ENCODE data around the gene NAALADL2. TPM values are rescaled to one million over a fixed set of nuclear protein-coding genes. Genes with fewer than 3 reads are reported as not detected.

Gene NAALADL2
- total and polyA plus RNA-seq, 2 of the 8 experiments (the other 6 are each of a cell fraction or from before 2014, with no cell fraction given) = 0.12 to 0.22 TPM

DNA sequence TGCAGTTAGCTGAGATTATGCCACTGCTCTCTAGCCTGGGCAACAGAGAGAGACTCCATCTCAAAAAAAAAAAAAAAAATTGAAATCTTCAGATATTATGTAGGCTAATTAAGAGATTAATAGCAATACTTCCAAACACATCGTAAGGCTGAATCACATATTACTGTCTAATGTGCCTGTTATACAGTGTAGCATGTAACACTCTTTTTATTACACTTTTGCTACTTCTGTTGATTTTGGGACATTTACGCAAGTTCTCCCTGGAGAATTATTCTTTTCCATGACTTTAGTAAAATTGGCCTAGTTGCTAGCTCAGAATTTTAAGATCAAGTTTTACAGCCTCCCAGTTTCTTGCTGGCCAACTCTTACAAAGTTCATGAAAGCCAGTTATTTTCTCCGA is 605.2 kb downstream of the NAALADL2 start:
- H3K9me3 ChIP-seq (ENCODE audit: insufficient read depth in 2 of 2, low read depth in 1 of 2, low read length in 1 of 2) = peaks cover 0 to 2% of the 10 kb centered on the region in 2 experiments; a peak in 1 of 4 replicates
- TF ChIP-seq EGR1 (IDR thresholded peaks at IDR 0.05; ENCODE audit: borderline replicate concordance, low read depth, low read length) (no peak), KDM5A (IDR thresholded peaks at IDR 0.05; ENCODE audit: low read length) (no peak), KDM1A (IDR thresholded peaks at IDR 0.05; ENCODE audit: borderline replicate concordance, low read length) (no peak), SIN3A (conservative IDR thresholded peaks at IDR 0.05 in 1 of 2, IDR thresholded peaks at IDR 0.05 in 1 of 2; ENCODE audit: low read depth in 1 of 2, low read length in 2 of 2) (no peak), TCF12 (IDR thresholded peaks at IDR 0.05; ENCODE audit: low read depth, low read length) (no peak), ASH2L (IDR thresholded peaks at IDR 0.05; ENCODE audit: low read length) (no peak), POU5F1 (IDR thresholded peaks at IDR 0.05; ENCODE audit: low read depth, low read length) (no peak), HDAC6 (IDR thresholded peaks at IDR 0.05; ENCODE audit: low read depth, low read length) (no peak), TEAD4 (IDR thresholded peaks at IDR 0.05; ENCODE audit: low read depth, low read length) (no peak), BRCA1 (IDR thresholded peaks at IDR 0.05; ENCODE audit: low read depth, low read length) (no peak), JUN (IDR thresholded peaks at IDR 0.05; ENCODE audit: low read depth, low read length) (no peak), CREB1 (IDR thresholded peaks at IDR 0.05) (no peak), BACH1 (IDR thresholded peaks at IDR 0.05; ENCODE audit: low read length) (no peak)
- TF ChIP-seq, protein P1, sequence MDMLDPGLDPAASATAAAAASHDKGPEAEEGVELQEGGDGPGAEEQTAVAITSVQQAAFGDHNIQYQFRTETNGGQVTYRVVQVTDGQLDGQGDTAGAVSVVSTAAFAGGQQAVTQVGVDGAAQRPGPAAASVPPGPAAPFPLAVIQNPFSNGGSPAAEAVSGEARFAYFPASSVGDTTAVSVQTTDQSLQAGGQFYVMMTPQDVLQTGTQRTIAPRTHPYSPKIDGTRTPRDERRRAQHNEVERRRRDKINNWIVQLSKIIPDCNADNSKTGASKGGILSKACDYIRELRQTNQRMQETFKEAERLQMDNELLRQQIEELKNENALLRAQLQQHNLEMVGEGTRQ (IDR thresholded peaks at IDR 0.05; ENCODE audit: low read length) = no peak

More for the DNA sequence above, 605.2 kb downstream of the NAALADL2 start:
- H4K91ac ChIP-seq (replicated peaks; ENCODE audit: insufficient read length, low read length) = no peak overlapping the region
- no peaks in the 10 kb centered on the region for H3K79me2 ChIP-seq (ENCODE audit: control insufficient read depth in 1 of 2, insufficient read depth in 2 of 2, low read length in 2 of 2)
- no peak overlapping the region for H3K14ac ChIP-seq (ENCODE audit: insufficient read length)
- H3K79me1 ChIP-seq (ENCODE audit: low read depth, low read length) = no peaks in the 10 kb centered on the region
- no peak overlapping the region for H3K9ac ChIP-seq (replicated peaks in 1 of 4; ENCODE audit: extremely low read depth in 1 of 4, low read depth in 3 of 4, low read length in 3 of 4)
- DNase-seq (ENCODE audit: low read depth in 1 of 2, low spot score in 2 of 2) = no peak
- no peak for FAIRE-seq
- H2BK20ac ChIP-seq (ENCODE audit: low read length) = no peak overlapping the region
- H3K27ac ChIP-seq (ENCODE audit: low read depth, low read length) = no peak overlapping the region
- no peak overlapping the region for H2BK5ac ChIP-seq (ENCODE audit: low read depth, low read length)
- H3K18ac ChIP-seq (ENCODE audit: extremely low read depth, low read length) = no peak overlapping the region
- H2AK5ac ChIP-seq (ENCODE audit: low read depth, low read length) = no peak overlapping the region
- H2BK15ac ChIP-seq (ENCODE audit: low read length) = no peak overlapping the region
- H2BK12ac ChIP-seq (ENCODE audit: low read depth, low read length) = no peak overlapping the region
- H3K23ac ChIP-seq (ENCODE audit: insufficient read length) = no peak overlapping the region
- H4K5ac ChIP-seq (ENCODE audit: insufficient read length, low read depth, low read length) = no peak overlapping the region
- no peak overlapping the region for H2BK120ac ChIP-seq (replicated peaks; ENCODE audit: low read depth, low read length)
- no peak overlapping the region for H3K4ac ChIP-seq (replicated peaks; ENCODE audit: insufficient read length, low read depth, low read length)
- no peaks in the 10 kb centered on the region for H3K27me3 ChIP-seq (replicated peaks in 1 of 4; ENCODE audit: control insufficient read depth in 3 of 4, extremely low read depth in 1 of 4, insufficient read depth in 3 of 4, low read length in 3 of 4)
- POLR2A ChIA-PET (ENCODE audit: partially characterized antibody) = no interaction called here
- 99% methylated on average over 3 of the region's 3 CpGs; no CpG with 5 or more reads in 1 of the 2 experiments for WGBS, 2 experiments (ENCODE audit: extremely low coverage in 1 of 2, insufficient coverage in 1 of 2, insufficient read length in 1 of 2, insufficient replicate concordance in 2 of 2, low coverage in 1 of 2, low lambda C conversion rate in 2 of 2, missing lambda C conversion rate in 1 of 2)
- CTCF ChIA-PET (ENCODE audit: partially characterized antibody) = interaction anchor here (0.6 kb wide), 1 partner anchor 197 kb away, joined by 3 read pairs; no protein-coding TSS in a partner anchor
- H3K4me2 ChIP-seq (ENCODE audit: insufficient read depth in 1 of 2, low read depth in 2 of 2, low read length in 2 of 2) = no peak overlapping the region
- no peaks in the 10 kb centered on the region for H3K36me3 ChIP-seq (ENCODE audit: control insufficient read depth in 2 of 4, insufficient read depth in 4 of 4, low read length in 3 of 4)
- no peaks in the 10 kb centered on the region for H3K4me1 ChIP-seq (replicated peaks in 1 of 4; ENCODE audit: control insufficient read depth in 3 of 4, insufficient read depth in 4 of 4, low read length in 3 of 4)
- no peak overlapping the region for H4K8ac ChIP-seq (ENCODE audit: extremely low read depth, insufficient read depth, low read length)
- H3K23me2 ChIP-seq (ENCODE audit: low read depth, low read length) = no peaks in the 10 kb centered on the region
- H3K4me3 ChIP-seq (ENCODE audit: extremely low read depth in 1 of 4, insufficient read depth in 2 of 4, low read depth in 3 of 4, low read length in 4 of 4) = no peak overlapping the region
- H3K56ac ChIP-seq (replicated peaks; ENCODE audit: insufficient read length, low read depth, low read length) = no peak overlapping the region
- no peak overlapping the region for H2AFZ ChIP-seq (ENCODE audit: low read length)
- no peaks in the 10 kb centered on the region for H4K20me1 ChIP-seq (replicated peaks in 1 of 2; ENCODE audit: control insufficient read depth in 1 of 2, insufficient read depth in 2 of 2, low read length in 2 of 2)
